Stimulated activated CD4-positive, alpha-beta T cell treated with anti-CD3 and anti-CD28 coated beads, Interleukin-12 subunit alpha, Interleukin-12 subunit beta, amount 100 ng/mL, for 48 hours (primary cell): Measurements from ENCODE around the gene MS4A2.
"Not testable (repeated sequence)": the region's sequence is repeated elsewhere in the genome, so short reads cannot be mapped to it uniquely, and the experiment has no call there.

Source experiments
- DNase-seq, 3 donors: peaks; one replicate each; pipeline ENCODE4 v3.0.0-alpha.2; 2020; ENCODE audit warnings: low read depth in 2 of 3, low spot score in 1 of 3

MS4A2 gene

DNA sequence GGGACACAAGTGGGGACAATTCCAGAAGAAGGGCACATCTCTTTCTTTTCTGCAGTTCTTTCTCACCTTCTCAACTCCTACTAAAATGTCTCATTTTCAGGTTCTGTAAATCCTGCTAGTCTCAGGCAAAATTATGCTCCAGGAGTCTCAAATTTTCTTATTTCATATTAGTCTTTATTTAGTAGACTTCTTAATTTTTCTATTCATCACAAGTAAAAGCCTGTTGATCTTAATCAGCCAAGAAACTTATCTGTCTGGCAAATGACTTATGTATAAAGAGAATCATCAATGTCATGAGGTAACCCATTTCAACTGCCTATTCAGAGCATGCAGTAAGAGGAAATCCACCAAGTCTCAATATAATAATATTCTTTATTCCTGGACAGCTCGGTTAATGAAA, at the start of gene MS4A2:
Gene MS4A2, plus strand, starts transcription at position 301 of the 400 bp plus-strand sequence. CDS start 102 bp downstream, outside the sequence.
- no peak for DNase-seq

DNA sequence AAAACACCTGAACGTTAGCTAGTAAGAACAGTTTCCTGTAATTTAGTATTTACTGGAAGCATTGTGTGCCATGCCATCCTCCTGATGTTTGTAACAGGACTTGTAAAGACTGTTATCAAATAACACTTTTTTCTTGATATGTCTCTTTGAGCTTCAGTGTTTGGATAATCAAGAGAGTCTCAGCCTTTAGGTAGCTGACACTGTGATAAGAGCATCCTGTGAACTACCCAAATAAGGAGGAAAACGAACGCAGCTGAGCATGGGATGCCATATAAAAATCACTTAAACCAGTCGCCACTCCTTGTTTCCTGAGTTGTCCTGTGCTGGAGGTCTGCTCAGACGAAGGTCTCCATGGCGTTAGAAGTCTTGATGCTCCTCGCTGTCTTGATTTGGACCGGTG, 48.4 kb upstream of the MS4A2 start, which contains the start of gene OOSP2:
Gene OOSP2, plus strand, starts transcription at position 301 of the 400 bp plus-strand sequence. Its CDS starts 51 bp downstream, at position 352.
- no peak for DNase-seq

DNA sequence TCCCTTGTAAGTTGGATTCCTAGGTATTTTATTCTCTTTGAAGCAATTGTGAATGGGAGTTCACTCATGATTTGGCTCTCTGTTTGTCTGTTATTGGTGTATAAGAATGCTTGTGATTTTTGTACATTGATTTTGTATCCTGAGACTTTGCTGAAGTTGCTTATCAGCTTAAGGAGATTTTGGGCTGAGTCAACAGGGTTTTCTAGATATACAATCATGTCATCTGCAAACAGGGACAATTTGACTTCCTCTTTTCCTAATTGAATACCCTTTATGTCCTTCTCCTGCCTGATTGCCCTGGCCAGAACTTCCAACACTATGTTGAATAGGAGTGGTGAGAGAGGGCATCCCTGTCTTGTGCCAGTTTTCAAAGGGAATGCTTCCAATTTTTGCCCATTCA, 38.0 kb upstream of the MS4A2 start:
- not testable (repeated sequence) for DNase-seq

DNA sequence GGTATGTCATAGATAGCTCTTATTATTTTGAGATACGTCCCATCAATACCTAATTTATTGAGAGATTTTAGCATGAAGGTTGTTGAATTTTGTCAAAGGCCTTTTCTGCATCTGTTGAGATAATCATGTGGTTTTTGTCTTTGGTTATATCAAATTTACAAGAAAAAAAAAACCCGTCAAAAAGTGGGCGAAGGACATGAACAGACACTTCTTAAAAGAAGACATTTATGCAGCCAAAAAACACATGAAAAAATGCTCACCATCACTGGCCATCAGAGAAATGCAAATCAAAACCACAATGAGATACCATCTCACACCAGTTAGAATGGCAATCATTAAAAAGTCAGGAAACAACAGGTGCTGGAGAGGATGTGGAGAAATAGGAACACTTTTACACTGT, 37.6 kb upstream of the MS4A2 start:
- DNase-seq, result not testable (repeated sequence)

DNA sequence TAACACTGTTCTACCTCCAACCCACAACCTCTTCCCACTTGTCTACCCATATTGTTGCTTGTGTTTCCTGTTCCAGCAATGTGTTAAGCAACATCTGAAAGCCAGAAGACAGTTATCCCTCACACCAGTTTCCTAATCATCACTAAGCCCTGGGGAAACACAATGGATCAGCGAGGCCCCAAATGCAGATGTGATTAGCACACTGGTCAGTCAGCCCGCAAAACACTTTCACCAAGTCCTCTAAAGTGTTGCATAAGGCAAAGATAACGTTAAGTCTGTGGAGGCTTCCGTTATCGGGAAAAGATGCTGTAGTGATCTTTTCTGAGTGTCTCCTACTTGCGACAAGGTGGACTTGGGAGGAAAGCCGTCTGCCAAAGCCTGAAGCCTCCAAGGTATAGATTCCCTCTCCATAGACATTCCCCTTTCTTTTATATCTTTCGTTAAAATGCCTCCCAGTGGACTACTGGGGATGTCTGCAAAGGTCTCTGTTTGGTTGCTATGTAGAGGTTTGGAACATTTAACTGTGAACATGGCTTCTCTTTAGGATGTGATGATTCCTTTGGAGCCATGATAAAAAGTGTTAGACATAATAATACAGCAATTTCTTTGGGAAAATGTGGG, 32.0 kb upstream of the MS4A2 start, which contains the start of gene MS4A3:
Gene MS4A3, plus strand, starts transcription at position 317 of the 621 bp plus-strand sequence. CDS start 4,496 bp downstream, outside the sequence.
- DNase-seq, result no peak

DNA sequence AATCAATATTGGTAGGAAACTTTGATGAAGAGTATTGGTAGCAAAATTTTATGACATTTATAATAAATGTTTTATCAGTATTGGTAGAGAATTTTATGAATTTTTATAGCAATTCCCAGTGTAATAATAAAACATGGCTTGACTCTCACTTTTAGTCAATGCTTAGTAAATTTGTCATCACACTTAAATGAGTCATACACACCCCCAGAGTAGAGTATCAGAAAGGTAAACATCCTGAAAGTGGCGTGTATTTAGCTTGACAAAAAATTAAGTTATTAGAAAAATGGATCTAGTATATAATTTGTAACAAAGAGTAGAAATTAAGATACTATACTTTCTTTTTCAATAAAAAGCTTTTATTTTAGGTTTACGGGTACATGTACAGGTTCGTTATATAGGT, 29.4 kb upstream of the MS4A2 start:
- DNase-seq, result no peak

DNA sequence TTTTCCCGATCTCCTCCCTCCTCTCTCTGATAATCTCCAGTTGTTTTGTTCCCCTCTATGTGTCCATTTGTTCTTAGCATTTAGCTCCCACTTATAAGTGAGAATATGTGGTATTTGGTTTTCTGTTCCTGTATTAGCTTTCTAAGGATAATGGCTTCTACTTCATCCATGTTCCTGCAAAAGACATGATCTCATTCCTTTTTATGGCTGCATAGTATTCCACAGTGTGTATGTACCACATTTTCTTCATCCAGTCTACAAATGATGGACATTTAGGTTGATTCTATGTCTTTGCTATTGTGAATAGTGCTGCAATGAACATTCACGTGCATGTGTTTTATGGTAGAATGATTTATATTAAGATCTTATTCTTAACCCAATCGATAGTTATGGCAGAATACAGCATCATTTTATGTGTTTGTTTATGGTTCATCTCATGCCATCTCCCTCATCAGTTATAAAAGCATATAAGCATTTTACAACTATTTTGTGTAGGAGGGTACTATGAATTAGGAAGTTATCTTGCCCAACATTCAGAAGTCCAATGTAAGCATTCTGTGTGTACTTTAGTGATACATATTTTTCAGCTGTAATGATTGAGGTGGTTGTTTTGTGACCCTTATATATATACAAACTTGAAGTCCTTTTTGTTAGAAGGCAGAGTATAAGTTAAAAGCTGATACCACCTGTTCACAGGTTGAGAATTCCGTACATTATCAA, 28.8 kb upstream of the MS4A2 start:
- no peak for DNase-seq

DNA sequence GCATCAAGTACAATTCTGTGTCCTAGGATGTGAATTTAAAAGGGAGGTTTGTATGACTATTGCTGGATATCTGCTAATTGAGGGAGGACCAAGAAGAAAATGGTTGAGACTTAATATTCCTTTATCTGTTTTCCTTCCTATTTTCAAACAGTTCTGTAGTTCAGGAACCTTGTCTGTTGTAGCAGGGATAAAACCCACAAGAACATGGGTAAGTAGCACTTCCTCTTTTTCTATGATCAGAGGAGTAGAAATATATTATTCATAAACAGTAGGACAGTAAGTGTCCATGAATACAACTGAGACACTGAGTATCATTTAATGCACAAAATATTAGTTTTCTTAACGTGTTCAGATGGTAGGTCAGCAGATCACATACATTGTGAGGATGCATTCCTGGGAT, 24.4 kb upstream of the MS4A2 start:
- no peak for DNase-seq

DNA sequence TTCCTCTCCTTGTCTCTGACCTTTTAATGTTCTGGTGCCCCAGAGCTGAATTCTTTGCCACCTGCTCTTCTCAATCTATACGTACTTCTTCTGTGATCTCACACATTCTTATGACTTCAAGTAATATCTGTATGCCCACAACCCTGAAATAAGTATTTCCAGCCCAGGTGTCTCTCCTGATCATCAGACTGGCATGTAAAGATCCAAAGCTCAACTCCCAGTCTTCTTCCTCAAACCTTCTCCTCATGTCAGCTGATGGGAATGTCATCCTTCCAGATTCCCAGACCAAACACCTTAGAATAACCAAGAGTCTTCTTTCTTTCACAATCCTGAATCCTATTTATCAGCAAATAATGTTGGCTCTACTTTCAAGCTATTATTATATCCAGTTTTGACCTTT, 22.7 kb upstream of the MS4A2 start:
- no peak for DNase-seq

DNA sequence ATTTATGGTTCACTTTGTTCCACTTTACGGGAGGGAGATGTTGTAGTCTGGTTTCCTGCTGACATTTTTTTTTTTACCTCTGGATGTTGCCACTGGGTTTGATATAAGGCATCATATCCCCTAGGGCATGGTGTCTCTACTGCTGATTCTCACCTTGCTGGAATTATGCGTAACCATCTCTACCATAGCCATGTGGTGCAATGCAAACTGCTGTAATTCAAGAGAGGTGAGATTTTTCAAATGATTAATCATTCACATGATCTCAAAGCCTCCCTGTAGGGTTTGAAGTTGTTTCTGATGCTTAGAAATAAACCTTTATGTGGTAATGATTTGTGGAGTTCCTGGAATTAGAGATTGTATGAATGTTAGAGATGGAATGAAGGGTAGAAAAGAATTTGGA, 19.0 kb upstream of the MS4A2 start:
- no peak for DNase-seq

DNA sequence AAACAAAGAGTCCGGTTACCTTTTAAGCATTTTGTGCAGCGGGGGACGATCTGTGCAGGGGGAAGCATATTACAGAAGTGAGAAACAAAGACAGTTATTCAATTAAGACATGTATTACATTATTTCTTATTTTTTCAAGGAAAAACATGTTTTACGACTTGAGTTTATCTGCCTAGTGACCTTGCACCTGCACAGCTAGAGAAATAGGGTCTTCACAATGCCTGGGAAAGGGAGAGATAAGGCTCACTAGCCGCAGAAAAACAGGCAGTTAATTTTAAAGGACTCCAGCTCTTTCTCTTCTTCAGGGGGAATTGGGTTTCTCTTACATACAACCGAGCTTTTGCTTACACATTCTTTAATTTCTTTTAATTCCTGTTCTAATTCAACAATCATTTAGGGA, 16.8 kb upstream of the MS4A2 start:
- not testable (repeated sequence) for DNase-seq

DNA sequence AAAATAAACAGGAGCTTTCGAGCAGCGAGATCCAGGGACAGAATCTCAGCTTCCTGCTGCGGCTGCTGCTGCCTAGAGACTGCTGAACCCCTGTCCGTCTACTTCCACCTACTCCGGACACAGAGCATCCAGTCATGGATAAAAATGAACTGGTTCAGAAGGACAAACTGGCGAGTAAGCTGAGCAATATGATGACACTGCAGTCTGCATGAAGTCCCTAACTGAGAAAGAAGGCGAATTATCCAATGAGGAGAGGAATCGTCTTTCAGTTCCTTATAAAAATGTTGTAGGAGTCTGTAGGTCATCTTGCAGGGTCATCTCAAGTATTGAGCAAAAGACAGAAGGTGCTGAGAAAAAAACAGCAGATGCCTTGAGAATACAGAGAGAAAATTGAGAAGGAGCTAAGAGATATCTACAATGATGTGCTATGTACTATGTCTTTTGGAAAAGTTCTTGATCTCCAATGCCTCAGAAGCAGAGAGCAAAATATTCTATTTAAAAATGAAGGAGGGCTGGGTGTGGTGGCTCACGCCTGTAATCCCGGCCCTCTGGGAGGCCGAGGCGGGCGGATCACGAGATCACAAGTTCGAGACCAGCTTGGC, 11.1 kb upstream of the MS4A2 start:
- no peak for DNase-seq

DNA sequence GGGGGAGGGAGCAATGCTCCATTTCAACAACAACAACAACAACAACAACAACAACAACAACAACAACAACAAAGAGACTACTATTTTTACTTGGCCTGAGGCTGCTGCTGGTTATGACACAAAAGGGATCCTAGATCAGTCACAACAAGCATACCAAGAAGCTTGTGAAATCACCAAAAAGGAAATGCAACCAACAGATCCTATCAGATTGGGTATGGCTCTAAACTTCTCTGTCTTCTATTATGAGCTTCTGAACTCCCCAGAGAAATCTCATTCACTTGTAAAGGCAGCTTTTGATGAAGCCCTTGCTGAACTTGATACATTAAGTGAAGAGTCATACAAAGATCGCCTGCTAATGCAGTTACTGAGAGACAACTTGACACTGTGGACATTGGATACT, 10.5 kb upstream of the MS4A2 start:
- no peak for DNase-seq

DNA sequence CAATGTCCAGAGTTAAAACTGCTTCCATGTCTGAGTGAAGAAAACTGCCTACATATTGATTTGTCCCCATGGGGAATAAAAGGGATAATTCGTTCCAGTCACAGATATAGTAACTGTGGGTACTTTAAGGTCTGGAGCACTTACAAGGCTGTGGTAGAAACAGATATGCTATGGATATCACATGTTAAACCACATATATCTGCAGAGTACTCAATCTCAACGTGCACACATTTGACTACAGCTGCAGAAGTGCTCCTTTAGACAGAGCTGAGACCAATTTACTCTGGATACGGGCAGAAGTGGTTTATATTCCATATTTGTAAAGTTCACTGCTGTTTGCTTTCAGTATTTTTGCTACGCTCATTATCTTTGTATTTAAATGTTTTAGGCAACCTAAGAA, 9.7 kb upstream of the MS4A2 start:
- no peak for DNase-seq

DNA sequence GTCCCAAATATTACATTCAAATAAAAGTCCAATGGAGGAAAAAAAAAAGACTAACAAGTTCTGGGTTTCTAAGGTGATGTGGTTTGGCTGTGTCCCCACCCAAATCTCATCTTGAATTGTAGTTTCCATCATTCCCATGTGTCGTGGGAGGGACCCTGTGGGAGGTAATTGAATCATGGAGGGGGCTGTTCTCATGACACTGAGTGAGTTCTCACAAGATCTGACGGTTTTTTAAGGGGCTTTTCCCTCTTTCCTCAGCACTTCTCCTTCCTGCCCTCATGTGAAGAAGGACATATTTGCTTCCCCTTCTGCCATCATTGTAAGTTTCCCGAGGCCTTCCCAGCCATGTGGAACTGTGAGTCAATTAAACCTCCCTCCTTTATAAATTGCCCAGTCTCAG, 7.9 kb upstream of the MS4A2 start:
- no peak for DNase-seq

DNA sequence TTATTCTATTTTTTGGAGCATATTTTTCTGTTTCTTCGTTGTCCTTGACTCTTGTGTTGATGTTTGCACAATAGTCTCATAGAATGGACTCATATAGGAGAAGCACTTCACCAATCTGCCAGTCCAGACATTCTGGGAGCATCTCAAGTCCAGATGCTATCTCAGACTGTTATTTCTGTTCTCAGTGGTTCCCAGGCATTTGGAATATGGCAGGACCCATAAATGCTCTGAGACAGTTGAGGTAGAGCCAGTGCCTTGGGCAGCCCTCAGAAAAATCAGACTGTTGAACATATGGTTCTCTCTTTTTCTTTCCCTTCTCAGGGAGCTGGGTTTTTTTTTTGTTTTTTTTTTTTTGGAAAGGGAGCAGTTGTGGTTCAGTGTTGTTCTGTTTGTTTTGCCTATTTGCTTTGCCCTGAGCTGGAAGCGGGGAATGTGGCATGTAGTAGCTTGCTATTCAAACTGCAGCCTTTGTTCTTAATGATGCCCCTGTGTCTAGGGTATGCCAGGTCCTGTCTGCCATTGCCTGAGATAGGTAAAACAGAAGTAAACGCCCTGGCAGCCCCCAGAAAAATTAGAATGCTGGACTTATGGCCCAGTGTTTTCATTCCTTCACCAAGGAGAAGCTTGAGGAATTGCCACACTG, 3.7 kb upstream of the MS4A2 start:
- no peak for DNase-seq

DNA sequence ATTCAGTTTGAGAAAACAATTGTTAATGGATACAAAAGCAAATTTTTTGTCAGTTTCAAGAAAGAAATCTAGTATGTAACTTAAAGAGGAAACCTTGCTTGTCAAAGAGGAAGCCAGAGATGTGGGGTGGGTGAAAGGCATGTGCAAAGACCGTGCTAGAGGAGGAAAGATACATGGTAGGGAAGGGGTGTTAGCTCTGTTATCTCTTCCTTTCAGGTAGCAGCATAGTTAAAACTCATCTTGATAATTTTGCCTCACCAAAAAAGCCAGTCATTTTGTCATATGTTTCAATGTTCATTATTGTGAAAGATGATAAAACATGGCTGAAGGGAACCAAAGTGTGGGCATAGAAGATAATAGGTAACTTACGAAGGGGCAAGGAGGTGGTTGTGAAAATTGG, 2.6 kb upstream of the MS4A2 start:
- DNase-seq, result no peak

DNA sequence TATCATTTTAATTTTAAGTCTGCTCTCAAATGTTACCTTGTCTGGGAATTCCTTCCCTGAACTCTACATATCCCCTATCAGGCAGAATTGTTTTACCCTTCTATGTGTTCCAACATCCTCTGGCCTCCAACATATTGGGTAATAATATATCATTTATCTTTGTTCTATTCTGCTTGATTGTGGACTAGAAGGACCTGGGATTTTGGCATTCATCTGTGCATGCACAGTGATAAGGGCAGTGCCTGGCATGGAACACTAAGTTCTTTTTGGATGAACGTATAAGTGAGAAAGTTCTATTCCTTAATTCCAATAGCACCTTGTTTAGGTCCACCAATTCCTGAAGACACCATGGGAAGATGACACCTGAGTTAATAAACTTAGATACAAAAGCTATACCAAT, 1.2 kb upstream of the MS4A2 start:
- DNase-seq, result no peak

DNA sequence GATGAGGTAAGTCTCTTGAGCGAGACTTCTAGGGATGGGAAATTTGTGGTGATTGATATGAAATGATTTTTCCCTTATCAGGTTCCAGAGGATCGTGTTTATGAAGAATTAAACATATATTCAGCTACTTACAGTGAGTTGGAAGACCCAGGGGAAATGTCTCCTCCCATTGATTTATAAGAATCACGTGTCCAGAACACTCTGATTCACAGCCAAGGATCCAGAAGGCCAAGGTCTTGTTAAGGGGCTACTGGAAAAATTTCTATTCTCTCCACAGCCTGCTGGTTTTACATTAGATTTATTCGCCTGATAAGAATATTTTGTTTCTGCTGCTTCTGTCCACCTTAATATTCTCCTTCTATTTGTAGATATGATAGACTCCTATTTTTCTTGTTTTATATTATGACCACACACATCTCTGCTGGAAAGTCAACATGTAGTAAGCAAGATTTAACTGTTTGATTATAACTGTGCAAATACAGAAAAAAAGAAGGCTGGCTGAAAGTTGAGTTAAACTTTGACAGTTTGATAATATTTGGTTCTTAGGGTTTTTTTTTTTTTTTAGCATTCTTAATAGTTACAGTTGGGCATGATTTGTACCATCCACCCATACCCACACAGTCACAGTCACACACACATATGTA, 7.1 kb downstream of the MS4A2 start:
- DNase-seq, result no peak

DNA sequence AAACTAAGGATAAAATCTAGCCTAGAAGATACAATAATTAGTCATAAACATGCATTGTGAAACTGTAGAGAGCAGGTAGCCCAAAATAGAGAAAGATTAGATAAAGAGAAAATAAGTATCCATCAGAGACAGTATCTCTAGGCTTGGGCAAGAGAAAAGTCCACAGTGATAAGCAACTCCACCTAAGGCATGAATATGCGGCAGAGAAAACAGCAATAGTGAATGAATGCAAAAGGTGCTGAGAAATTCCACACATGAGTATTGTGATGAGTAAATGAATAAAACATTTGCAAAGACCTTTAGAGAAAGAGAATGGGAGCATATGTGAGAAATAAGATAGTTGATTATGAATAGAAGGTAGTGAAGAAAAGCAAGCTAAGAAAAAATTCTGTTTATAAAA, 8.7 kb downstream of the MS4A2 start:
- DNase-seq, result no peak

DNA sequence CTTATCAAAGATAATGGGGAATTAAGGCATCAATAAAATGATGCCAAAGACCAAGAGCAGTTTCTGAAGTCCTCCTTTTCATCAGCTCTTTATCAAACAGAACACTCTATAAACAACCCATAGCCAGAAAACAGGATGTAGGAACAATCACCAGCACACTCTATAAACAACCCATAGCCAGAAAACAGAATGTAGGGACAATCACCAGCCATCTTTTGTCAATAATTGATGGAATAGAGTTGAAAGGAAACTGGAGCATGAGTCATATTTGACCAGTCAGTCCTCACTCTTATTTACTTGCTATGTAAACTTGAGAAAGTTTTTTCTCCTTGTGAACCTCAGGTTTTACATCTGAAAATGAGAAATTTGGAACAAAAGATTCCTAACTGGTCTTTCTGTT, 10.0 kb downstream of the MS4A2 start:
- DNase-seq, result no peak
